Calu3 (cell line): ENCODE data around the gene ZNF425. TPM values are rescaled to one million over a fixed set of nuclear protein-coding genes. Genes with fewer than 3 reads are reported as not detected.

Experiments
- BruUV-seq: library from RNA; stranded (reverse); fragments of 400-500 nt; replicated peaks from 2 replicates; lab custom pipeline; 2021; lab: Mats Ljungman, UMichigan
- CTCF ChIA-PET: fragments of 300-600 bp; sonication (Branson Sonifier 250); formaldehyde crosslinking; loops from one replicate; lab custom pipeline; 2022; ENCODE audit warnings: antibody characterized with exemption; lab: Charles Lee
- DNase-seq: peaks from one replicate; pipeline ENCODE4 v3.0.0; 2022
- H3K27ac Mint-ChIP-seq: one replicate; pipeline ENCODE4 v1.8.0; 2022; ENCODE audit warnings: mixed read lengths; ENCODE audit not compliant: unreplicated experiment
- H3K27me3 Mint-ChIP-seq: one replicate; pipeline ENCODE4 v1.8.0; 2022; ENCODE audit warnings: mixed read lengths; ENCODE audit not compliant: unreplicated experiment
- H3K36me3 Mint-ChIP-seq: one replicate; pipeline ENCODE4 v1.8.0; 2022; ENCODE audit warnings: mild to moderate bottlenecking, moderate library complexity, mixed read lengths; ENCODE audit not compliant: insufficient read depth, unreplicated experiment
- H3K4me1 Mint-ChIP-seq: one replicate; pipeline ENCODE4 v1.8.0; 2022; ENCODE audit warnings: mild to moderate bottlenecking, low read depth, mixed read lengths; ENCODE audit not compliant: unreplicated experiment
- H3K4me3 Mint-ChIP-seq: one replicate; pipeline ENCODE4 v1.8.0; 2022; ENCODE audit warnings: mild to moderate bottlenecking, low read depth, moderate library complexity, mixed read lengths; ENCODE audit not compliant: unreplicated experiment
- H3K9me3 Mint-ChIP-seq: one replicate; pipeline ENCODE4 v1.8.0; 2022; ENCODE audit warnings: low read depth, mixed read lengths; ENCODE audit not compliant: unreplicated experiment
- intact Hi-C: fragments of 100-400 bp; cut with micrococcal nuclease; formaldehyde crosslinking; loops from one replicate; pipeline ENCODE4 v1.10.0; 2022; ENCODE audit not compliant: unreplicated experiment
- total RNA-seq: library from RNA; stranded (reverse); gene quantifications from 2 replicates; pipeline ENCODE4 v1.2.3, GENCODE V29; 2022
- TF ChIP-seq, protein P1 (sequence below): fragments of 200-600 bp; IDR thresholded peaks from one replicate; pipeline ENCODE4 v1.8.0; 2022; ENCODE audit warnings: antibody characterized with exemption; ENCODE audit not compliant: unreplicated experiment

The ZNF425 gene
- total RNA-seq, 1 experiment from 2014 or later = 1.5 TPM

DNA sequence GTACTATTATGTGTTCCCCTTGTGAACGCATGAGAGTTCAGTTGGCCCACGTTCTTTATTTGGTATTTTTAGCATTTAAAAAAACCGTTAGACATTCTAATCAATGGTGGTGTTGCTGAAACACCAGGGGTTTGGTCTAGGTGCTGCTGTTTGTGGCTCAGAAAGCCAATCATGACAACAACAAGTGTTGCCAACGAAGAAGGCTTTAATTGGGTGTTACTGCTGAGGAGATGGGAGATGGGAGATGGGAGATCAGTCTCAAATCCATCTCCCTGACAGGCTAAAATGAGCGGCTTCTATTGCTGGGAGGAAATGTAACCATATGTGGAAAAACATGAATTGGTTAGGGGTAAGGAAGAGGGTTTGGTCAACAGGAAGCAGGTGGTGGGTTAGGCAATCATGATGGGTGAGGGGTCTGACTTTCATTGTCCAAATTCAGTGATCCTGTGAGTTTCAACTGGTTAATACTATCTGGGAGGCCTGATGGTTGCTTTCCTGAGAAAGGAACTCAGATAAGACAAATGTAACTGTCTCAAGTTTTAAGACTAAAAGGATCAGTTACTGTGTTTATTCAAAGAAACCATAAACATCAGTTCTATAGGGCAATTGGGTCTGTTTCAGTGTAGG, 4.6 kb upstream of the ZNF425 start:
- TF ChIP-seq, protein P1, sequence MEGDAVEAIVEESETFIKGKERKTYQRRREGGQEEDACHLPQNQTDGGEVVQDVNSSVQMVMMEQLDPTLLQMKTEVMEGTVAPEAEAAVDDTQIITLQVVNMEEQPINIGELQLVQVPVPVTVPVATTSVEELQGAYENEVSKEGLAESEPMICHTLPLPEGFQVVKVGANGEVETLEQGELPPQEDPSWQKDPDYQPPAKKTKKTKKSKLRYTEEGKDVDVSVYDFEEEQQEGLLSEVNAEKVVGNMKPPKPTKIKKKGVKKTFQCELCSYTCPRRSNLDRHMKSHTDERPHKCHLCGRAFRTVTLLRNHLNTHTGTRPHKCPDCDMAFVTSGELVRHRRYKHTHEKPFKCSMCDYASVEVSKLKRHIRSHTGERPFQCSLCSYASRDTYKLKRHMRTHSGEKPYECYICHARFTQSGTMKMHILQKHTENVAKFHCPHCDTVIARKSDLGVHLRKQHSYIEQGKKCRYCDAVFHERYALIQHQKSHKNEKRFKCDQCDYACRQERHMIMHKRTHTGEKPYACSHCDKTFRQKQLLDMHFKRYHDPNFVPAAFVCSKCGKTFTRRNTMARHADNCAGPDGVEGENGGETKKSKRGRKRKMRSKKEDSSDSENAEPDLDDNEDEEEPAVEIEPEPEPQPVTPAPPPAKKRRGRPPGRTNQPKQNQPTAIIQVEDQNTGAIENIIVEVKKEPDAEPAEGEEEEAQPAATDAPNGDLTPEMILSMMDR = no peak
- DNase-seq = no peak
- no peak overlapping the region for H3K4me3 Mint-ChIP-seq
- CTCF ChIA-PET = no interaction called here
- peaks cover 3% of the 10 kb centered on the region for H3K9me3 Mint-ChIP-seq
- TSS peak; percentile 18 for BruUV-seq
- peaks cover 9% of the 10 kb centered on the region for H3K4me1 Mint-ChIP-seq
- H3K27me3 Mint-ChIP-seq = no peaks in the 10 kb centered on the region
- peaks cover 42% of the 10 kb centered on the region for H3K36me3 Mint-ChIP-seq
- no peak overlapping the region for H3K27ac Mint-ChIP-seq
- intact Hi-C loops = no loop called here

DNA sequence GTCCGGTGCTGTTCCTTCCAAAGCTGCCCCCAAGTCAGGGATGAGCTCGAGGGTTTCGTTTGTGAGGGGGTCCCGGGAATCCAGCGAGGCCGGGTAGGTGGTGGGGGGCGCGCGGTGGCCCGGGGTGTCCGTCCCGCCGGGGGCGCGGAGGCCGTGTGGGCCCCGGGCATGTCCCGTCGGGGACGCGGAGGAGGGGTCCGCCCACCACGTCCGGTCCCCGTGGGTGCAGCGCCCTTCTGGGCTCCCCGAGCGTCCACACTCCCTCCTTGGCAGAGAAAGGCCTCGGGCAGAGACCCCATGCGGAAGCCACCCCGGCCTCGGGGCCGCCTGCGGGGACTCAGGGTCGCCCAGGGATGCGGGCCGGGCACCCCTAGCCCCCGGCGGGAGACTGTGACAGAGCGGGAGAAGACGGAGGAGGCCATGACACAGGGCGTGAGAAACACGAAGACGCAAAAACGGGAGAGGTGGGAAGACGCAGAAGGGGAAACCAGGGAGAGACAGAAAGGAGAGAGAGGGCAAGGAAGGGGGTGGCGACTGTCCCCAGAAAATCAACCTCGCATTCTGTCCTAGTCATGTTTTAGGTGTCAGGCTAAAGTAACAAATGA, 640 bp upstream of the ZNF425 start:
- H3K27ac Mint-ChIP-seq = peak overlapping the region; percentile 77
- H3K9me3 Mint-ChIP-seq = peaks cover 3% of the 10 kb centered on the region
- intact Hi-C loops = loop anchor here (2.0 to 5.0 kb wide), 2 partner anchors 18 to 71 kb away; partner anchors contain the start of gene ZNF282
- DNase-seq = peak; percentile 68
- no TSS peak for BruUV-seq
- no peaks in the 10 kb centered on the region for H3K27me3 Mint-ChIP-seq
- H3K4me1 Mint-ChIP-seq = peaks cover 18% of the 10 kb centered on the region
- CTCF ChIA-PET = interaction anchor here (0.9 to 1.8 kb wide), 4 partner anchors 21 to 144 kb away, joined by 3 to 13 read pairs (median 6); partner anchors contain the start of genes ZNF282 and ZNF398
- peak overlapping the region; percentile 82 for H3K4me3 Mint-ChIP-seq
- peaks cover 46% of the 10 kb centered on the region for H3K36me3 Mint-ChIP-seq
- TF ChIP-seq, protein P1 = peak; percentile 6

DNA sequence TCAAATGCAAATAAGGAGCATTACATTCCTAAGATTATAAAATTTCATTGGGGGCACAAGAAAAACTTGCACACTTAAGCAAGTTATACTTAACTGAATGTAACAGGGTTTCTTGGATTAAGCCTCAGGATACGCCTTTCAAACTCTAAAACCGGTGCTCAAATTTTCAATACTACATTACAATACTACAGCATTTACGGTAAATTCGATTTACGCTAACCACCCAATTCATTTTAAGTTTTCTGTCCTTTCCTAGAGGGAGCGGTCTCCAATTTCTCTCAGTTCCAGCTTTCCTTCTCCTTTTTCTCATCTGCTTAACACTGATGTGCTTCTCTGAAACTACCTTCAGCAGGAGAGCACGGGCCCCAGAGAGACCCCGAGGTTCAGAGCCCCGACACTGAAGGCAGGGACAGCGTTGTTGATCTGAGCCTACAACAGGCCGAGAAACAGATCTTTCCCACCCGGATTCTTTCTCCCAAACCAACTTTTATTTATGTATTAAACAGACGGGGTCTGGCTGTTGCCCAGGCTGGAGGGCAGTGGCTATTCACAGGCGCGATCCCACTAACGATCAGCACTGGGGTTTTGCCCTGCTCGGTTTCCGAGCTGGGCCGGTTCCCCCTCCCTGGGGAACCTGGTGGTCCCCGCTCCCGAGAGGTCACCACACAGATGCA, 798 bp downstream of the ZNF425 start:
- Mint-ChIP-seq H3K4me3 (peak overlapping the region; percentile 82), H3K36me3 (peaks cover 38% of the 10 kb centered on the region), H3K27ac (peak overlapping the region; percentile 77), H3K9me3 (no peaks in the 10 kb centered on the region), H3K4me1 (peaks cover 18% of the 10 kb centered on the region), H3K27me3 (no peaks in the 10 kb centered on the region)
- TF ChIP-seq, protein P1 = no peak
- TSS peak; percentile 82 for BruUV-seq
- CTCF ChIA-PET = interaction anchor here (0.8 to 1.6 kb wide), 5 partner anchors 22 to 160 kb away, joined by 3 to 8 read pairs (median 3); partner anchors contain the start of genes ZNF398 and ZNF783
- no peak for DNase-seq
- intact Hi-C loops = loop anchor here (5.0 kb wide), 1 partner anchor 72 kb away; the partner anchor contains the start of gene ZNF282

DNA sequence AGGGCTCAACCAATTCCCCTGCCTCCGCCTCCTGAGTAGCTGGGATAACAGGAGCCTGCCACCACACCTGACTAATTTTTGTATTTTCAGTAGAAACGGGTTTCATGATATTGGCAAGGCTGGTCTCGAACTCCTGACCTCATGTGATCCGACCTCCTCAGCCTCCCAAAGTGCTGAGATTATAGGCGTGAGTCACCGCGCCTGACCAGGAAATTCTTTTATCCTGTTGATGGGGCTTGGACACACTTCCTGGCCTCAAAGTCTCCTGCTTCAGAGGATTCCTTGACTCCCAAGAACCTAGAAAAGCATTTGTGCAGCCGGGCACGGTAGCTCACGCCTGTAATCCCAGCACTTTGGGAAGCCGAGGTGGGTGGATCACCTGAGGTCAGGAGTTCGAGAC, 16.2 kb downstream of the ZNF425 start:
- Mint-ChIP-seq H3K27ac (no peak overlapping the region), H3K27me3 (no peaks in the 10 kb centered on the region), H3K9me3 (no peaks in the 10 kb centered on the region), H3K4me1 (no peaks in the 10 kb centered on the region), H3K36me3 (no peaks in the 10 kb centered on the region), H3K4me3 (no peak overlapping the region)
- DNase-seq = no peak
- TF ChIP-seq, protein P1 = no peak
- no TSS peak for BruUV-seq
- intact Hi-C loops = no loop called here
- CTCF ChIA-PET = interaction anchor here (0.7 kb wide), 1 partner anchor 216 kb away, joined by 3 read pairs; no protein-coding TSS in a partner anchor
